ENCODE data around the gene NFASC.

NFASC gene

DNA sequence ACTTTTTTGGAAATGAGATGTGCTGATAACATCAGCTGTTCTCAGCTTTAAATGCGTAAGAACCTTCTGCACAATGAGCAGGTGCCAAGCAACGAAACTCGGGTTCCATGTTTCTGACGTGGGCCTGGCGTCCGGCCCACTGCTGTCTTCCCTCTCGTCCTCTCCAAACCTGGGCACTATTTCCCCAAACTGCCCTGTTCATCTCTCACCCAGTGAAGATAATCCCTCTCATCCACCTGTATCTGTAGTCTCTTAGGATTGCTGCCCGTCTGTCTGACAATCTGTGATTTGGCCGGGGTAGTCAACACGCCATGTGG is 122.3 kb downstream of the NFASC start:
- no peak overlapping the region for H3K4me3 ChIP-seq (ENCODE audit: low read length)
- TF ChIP-seq, protein P1, sequence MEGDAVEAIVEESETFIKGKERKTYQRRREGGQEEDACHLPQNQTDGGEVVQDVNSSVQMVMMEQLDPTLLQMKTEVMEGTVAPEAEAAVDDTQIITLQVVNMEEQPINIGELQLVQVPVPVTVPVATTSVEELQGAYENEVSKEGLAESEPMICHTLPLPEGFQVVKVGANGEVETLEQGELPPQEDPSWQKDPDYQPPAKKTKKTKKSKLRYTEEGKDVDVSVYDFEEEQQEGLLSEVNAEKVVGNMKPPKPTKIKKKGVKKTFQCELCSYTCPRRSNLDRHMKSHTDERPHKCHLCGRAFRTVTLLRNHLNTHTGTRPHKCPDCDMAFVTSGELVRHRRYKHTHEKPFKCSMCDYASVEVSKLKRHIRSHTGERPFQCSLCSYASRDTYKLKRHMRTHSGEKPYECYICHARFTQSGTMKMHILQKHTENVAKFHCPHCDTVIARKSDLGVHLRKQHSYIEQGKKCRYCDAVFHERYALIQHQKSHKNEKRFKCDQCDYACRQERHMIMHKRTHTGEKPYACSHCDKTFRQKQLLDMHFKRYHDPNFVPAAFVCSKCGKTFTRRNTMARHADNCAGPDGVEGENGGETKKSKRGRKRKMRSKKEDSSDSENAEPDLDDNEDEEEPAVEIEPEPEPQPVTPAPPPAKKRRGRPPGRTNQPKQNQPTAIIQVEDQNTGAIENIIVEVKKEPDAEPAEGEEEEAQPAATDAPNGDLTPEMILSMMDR (IDR thresholded peaks at IDR 0.05; ENCODE audit: low read depth, low read length, poor library complexity, severe bottlenecking): no peak
- TF ChIP-seq EZH2phosphoT487 (IDR thresholded peaks at IDR 0.05; ENCODE audit: borderline replicate concordance, low read length): no peak
- H3K4me2 ChIP-seq (ENCODE audit: low read length): no peak overlapping the region
- H3K79me2 ChIP-seq (ENCODE audit: control insufficient read depth, low read length): no peaks in the 10 kb centered on the region
- no peaks in the 10 kb centered on the region for H3F3A ChIP-seq (ENCODE audit: control insufficient read depth, insufficient read depth)
- no peaks in the 10 kb centered on the region for H4K20me1 ChIP-seq (ENCODE audit: control insufficient read depth, insufficient read depth, low read depth, low read length)
- H3K9me3 ChIP-seq (ENCODE audit: control insufficient read depth, insufficient read depth, low read length): no peaks in the 10 kb centered on the region
- peaks cover 9% of the 10 kb centered on the region for H3K4me1 ChIP-seq (ENCODE audit: control insufficient read depth, low read length)
- no peaks in the 10 kb centered on the region for H3K27me3 ChIP-seq (ENCODE audit: control insufficient read depth, low read length)
- H3K9me2 ChIP-seq (replicated peaks; ENCODE audit: control insufficient read depth, low read length): no peaks in the 10 kb centered on the region
- H3K36me3 ChIP-seq (ENCODE audit: control insufficient read depth, low read length): no peaks in the 10 kb centered on the region
- H3K27ac ChIP-seq (ENCODE audit: low read depth, low read length): no peak overlapping the region

DNA sequence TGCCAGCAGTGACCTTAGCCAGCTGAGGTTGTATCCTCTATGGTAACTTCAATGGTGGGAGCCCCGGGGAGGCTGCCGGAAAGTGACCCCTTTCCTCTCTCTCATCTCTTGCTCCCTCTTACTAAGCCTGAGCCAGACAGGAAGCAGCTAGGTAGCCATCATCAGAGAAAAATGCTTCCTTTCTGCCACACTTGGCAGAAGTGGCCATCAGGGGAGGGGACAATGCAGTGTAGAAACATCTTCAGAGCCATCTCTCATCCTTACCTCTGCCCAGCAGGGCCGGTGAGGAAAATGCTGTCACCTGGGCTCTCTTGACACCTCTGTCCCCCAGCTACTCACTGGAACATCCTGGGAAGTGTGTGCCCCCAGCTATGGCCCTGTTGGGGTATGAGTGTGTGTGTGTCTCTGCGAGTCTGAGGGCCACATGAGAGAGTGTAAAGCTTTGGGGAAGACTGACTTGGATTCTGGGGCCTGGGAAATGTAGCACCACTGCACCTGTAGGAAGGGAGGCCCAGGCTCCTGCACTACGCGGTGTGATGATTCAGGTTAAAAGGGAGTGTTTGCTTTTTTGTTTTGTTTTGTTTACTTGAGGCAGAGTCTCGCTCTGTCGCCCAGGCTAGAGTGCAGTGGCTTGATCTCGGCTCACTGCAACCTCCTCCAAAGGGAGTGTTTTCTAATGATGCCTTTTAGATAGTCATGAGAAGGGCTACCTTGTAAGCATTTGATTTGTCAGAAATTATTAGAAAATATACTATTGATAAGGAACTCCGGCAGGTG is 123.6 kb downstream of the NFASC start:
- no peak for TF ChIP-seq EZH2phosphoT487 (IDR thresholded peaks at IDR 0.05; ENCODE audit: borderline replicate concordance, low read length)
- TF ChIP-seq, protein P1 (IDR thresholded peaks at IDR 0.05; ENCODE audit: low read depth, low read length, poor library complexity, severe bottlenecking): no peak
- H3K36me3 ChIP-seq (ENCODE audit: control insufficient read depth, low read length): no peaks in the 10 kb centered on the region
- H3K27ac ChIP-seq (ENCODE audit: low read depth, low read length): no peak overlapping the region
- no peaks in the 10 kb centered on the region for H3K9me3 ChIP-seq (ENCODE audit: control insufficient read depth, insufficient read depth, low read length)
- no peak overlapping the region for H3K4me3 ChIP-seq (ENCODE audit: low read length)
- H3K4me1 ChIP-seq (ENCODE audit: control insufficient read depth, low read length): peaks cover 9% of the 10 kb centered on the region
- H3K4me2 ChIP-seq (ENCODE audit: low read length): no peak overlapping the region
- H4K20me1 ChIP-seq (ENCODE audit: control insufficient read depth, insufficient read depth, low read depth, low read length): no peaks in the 10 kb centered on the region
- H3F3A ChIP-seq (ENCODE audit: control insufficient read depth, insufficient read depth): no peaks in the 10 kb centered on the region
- H3K9me2 ChIP-seq (replicated peaks; ENCODE audit: control insufficient read depth, low read length): no peaks in the 10 kb centered on the region
- H3K27me3 ChIP-seq (ENCODE audit: control insufficient read depth, low read length): 0 out of 2 replicates have a peak, but pooled peaks cover 2% of the 10 kb centered on the region
- H3K79me2 ChIP-seq (ENCODE audit: control insufficient read depth, low read length): no peaks in the 10 kb centered on the region

DNA sequence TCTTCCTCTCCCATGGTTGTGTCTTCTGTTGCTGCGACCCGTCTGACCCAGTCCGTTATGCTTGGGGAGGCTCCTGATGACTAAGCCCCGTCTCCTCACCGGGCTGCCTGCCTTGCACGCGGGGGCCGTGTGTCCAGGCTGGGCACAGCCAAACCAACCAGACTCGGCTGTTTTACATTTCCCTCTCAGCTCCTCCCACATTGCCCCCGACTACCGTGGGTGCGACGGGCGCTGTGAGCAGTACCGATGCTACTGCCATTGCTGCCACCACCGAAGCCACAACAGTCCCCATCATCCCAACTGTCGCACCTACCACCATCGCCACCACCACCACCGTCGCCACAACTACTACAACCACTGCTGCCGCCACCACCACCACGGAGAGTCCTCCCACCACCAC is 126.3 kb downstream of the NFASC start:
- Histone ChIP-seq H3K36me3 (ENCODE audit: control insufficient read depth, low read length) (no peaks in the 10 kb centered on the region), H3K4me1 (ENCODE audit: control insufficient read depth, low read length) (peaks cover 8% of the 10 kb centered on the region), H3K9me3 (ENCODE audit: control insufficient read depth, insufficient read depth, low read length) (no peaks in the 10 kb centered on the region), H3F3A (ENCODE audit: control insufficient read depth, insufficient read depth) (no peaks in the 10 kb centered on the region), H3K9me2 (replicated peaks; ENCODE audit: control insufficient read depth, low read length) (no peaks in the 10 kb centered on the region), H3K4me2 (ENCODE audit: low read length) (no peak overlapping the region), H4K20me1 (ENCODE audit: control insufficient read depth, insufficient read depth, low read depth, low read length) (no peaks in the 10 kb centered on the region), H3K4me3 (ENCODE audit: low read length) (no peak overlapping the region), H3K27me3 (ENCODE audit: control insufficient read depth, low read length) (peaks cover 4% of the 10 kb centered on the region; the same call in 1 of the 2 replicates), H3K79me2 (ENCODE audit: control insufficient read depth, low read length) (no peaks in the 10 kb centered on the region), H3K27ac (ENCODE audit: low read depth, low read length) (no peak overlapping the region)
- TF ChIP-seq EZH2phosphoT487 (IDR thresholded peaks at IDR 0.05; ENCODE audit: borderline replicate concordance, low read length): no peak
- TF ChIP-seq, protein P1 (IDR thresholded peaks at IDR 0.05; ENCODE audit: low read depth, low read length, poor library complexity, severe bottlenecking): no peak
